GM18873 (cell line): Measurements from ENCODE around the gene ISOC2.
"Not testable (repeated sequence)": the region's sequence is repeated elsewhere in the genome, so short reads cannot be mapped to it uniquely, and the experiment has no call there.

ENCODE experiments used
- ATAC-seq: cut with Tn5 transposase; IDR thresholded peaks from one replicate; pipeline ENCODE4 v1.9.1; 2021; ENCODE audit warnings: mild to moderate bottlenecking, moderate library complexity, moderate number of reproducible peaks; ENCODE audit not compliant: unreplicated experiment, low FRiP score

The ISOC2 gene

DNA sequence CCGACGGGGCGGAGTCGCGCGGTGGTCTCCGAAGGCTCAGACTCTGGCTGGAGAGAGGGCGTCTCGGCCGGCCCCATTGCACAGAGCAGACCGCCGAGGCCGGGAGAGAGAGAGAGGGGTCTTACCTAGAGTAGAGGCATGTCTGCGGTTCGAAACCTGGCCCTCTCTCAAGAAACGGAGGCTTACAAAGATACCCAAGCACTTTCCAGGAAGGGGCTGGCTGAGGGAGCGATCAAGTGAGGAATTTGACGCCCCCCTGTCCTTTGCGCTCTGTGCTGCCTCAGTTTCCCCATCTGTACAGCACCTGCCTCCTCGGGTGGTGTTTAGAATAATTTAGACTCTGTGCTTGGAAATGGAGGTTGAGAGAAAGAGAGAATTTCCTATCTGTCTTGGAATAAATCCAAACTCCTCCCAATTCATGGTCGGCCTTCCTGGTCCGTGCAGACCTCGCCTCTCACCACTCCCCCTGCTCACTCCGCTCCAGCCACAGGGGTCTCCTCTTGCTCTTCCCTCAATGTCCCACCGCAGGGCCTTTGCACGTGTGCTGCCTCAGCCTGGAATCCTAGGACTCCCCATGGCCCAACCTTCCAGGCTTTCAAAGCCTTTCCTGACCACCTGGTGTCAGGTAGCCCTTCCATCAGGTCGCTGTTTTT is 658 bp upstream of the ISOC2 start:
- no peak for ATAC-seq

DNA sequence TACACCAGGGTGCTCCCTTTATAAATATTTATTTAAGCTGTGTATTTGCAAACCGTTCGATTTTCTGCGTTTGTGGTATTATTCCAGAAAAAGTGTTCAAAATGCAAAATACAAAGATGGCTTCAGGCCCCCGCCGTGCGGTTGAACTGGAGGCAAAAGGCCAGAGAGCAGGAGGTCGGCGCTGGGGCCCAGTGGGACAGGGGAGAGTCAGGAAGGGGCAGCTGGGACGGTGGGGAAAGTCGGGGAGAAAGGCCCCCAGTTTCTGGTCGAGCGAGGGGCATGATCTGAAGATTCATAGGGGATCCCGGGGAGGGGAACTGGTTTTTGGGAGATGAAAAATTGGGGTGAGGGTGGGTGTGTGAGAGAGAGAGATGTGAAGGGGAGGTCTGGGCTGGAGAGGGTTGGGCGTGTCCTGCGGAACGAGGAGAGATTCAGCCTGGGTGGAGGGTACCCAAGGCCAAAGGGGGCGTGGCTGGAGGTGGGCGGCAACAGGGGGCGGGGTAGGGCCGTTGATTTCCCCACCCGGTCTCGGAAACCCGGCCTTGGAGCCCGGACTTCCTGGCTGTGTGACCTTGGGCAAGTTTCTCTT is 678 bp downstream of the ISOC2 start:
- ATAC-seq = no peak

DNA sequence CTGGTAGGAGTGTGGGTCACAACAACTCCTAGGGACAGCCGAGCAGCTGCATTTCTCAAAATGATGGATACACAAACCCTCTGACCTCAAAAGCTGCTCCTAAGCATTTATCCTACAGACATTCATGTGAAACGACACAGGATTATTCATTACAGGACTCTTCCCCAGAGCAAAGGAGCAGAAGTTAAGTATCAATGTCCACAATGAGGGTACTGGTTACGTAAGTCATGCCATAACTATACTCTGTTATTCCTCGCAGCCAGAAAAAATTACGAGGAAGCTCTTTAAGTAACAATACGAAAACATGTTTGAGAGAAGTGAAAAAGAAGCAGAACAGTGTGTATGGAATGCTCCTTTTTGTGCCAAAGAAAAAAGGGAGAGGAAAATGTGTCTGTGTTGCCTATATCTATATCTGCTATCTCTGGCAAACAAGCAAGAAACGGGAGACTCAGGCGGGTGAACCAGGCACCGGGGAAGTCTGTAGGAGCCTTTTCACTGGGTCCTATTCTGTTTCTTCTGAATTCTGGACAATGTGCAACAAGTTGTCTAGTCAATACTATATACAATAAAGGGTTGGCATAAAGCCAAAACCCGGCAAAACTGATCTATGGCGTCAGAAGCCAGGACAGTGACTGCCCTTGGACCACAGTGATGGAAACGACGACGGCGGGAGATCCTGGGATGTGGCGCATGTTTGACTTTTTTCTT is 1.3 kb downstream of the ISOC2 start:
- no peak for ATAC-seq

DNA sequence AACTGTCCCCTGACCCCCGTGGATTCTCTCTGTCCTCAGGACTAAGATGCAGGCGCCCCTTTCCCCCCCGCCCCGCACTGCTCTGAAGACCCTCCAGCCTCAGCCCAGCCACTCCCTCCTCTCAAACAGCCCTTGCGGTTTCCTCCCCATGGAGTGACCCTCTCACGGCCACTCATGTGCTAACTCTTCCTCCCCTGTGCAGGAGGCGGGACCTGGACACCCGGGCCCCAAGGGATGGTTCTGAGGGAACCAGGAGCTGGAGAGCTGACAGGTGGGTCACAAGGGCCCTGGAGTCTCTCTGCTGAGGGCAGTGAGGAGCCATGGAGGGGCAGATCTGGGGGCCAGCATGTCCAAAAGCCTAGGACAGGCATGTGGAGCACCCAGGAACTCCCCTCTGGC is 1.9 kb downstream of the ISOC2 start:
- no peak for ATAC-seq

DNA sequence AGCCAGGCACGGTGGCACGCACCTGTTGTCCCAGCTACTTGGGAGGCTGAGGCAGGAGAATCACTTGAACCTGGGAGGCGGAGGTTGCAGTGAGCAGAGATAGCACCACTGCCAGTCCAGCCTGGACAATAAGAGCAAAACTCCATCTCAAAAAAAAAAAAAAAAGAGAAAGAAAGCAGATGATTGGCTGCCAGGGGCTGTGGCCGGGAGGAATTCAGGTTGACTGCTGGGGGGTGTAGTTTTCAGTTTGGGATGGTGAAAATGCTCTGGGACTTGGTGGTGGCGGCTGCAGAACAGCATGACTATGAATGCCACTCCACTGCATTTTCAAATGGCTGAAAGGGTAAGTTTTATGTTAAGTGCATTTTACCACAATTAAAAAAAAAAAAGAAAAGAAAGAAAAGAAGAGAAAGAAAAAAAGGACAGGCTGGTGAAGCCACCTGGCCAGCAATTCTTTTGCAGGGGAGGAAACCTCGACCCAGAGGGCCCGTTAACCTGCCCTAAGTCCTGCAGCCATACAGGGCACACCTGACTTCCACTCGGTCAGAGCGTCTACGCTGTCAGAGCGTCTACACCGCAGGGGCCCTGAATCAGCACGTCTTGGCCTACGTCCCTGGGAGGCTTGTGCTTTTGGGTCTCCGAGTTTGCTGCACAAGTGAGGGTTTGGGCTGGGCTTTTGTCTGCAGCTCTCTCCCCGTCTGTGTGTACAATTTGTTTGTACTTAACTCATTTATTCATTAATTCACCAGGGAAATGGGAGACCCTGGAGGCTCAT is 3.6 kb downstream of the ISOC2 start:
- ATAC-seq = no peak

DNA sequence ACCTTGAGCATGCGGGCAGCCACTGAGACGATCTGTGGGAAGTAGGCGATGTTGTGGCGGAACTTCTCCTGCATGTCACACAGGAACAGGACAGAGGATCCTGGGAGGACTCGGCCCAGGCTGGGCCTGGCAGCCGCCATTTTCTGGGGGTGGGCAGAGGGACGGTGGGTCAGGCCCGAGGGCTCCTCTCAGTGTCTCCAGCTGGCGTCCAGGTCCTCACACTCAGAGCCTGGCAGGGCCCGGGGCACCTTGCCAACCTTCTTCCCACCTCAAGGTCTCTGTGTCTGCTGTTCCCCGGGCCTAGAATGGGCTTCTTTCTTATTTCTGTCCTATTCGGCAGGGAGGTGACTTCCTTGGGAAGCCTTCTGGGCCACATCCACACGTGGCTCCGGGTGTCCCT is 5.1 kb downstream of the ISOC2 start:
- ATAC-seq = no peak

DNA sequence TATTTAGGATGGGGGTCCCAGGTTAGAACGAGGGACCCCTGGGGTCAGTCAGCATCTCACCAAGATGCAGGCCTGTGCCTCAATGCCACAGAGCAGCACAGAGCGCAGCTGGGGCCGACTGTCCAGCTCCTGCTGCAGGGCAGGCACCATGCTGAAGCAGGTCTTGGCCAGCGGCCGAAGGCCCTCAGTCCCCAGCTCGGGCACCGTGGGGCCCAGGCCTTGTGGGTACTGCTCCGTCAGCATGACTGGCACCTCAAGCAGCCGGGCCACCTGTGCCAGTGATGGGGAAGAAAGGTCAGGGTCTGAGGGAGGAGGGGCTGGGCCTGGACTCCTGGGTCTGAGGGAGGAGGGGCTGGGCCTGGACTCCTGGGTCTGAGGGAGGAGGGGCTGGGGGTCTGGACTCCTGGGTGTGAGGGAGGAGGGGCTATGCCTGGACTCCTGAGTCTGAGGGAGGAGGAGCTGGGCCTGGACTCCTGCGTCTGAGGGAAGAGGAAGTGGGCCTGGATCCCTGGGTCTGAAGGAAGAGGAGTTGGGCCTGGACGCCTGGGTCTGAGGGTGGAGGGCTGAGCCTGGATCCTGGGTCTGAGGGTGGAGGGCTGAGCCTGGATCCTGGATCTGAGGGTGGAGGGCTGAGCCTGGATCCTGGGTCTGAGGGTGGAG is 5.7 kb downstream of the ISOC2 start:
- no peak for ATAC-seq

DNA sequence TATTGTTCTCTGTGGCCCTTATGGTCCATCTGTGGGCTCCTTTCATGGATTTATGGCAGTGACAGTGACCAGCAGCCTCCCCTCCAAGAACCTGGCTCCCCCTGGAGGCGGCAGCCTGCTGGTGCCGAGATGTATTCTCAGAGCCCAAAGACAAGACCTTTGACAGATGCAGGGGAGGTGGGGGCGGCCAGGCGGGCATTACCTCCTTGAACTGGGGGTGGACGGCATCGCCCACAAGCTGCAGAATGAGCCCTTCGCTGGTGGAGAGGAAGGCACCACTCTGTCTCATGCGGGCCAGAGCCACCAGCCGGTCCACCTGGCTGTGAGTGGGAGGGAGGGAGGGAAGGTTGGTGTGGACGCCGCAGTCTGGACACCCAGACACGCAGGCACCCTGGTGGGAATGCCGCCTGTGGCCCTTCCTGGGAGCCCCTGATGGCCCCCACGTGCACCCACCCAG is 6.6 kb downstream of the ISOC2 start:
- no peak for ATAC-seq

DNA sequence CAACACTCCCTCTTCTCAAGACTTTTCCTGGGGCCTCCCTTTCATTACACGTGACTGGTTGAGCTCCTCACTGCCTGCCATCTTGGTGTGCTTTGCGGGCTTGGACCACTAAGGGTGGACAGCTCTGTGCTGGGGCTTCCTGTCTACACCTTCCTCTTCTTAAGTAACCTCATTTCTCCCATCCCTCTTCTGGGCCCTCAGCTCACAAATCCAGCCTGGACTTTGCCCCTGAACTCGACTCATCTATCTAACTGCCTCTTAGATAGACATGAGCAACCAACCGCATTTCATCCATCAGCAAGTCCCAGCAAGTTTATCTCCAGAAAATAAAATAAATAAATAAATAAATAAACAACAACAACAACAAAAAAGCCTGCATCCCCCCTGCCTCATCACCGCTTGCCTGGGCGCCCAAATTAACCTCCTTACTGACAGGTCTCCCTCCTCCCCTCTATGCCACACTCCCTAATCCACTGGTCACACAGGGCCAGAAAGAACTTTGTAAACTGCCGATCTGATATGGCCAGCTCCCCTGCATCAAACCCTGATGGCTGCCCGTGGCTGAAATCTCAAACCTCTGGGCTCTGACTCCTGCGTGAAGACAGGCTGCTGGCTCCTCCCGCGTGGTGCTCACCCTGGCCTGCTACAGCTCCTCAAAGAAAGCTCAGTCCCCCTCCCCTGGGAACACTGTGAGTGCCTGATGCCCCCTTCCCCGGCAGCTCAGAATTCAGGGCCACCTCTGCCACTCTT is 7.8 kb downstream of the ISOC2 start:
- ATAC-seq = no peak

DNA sequence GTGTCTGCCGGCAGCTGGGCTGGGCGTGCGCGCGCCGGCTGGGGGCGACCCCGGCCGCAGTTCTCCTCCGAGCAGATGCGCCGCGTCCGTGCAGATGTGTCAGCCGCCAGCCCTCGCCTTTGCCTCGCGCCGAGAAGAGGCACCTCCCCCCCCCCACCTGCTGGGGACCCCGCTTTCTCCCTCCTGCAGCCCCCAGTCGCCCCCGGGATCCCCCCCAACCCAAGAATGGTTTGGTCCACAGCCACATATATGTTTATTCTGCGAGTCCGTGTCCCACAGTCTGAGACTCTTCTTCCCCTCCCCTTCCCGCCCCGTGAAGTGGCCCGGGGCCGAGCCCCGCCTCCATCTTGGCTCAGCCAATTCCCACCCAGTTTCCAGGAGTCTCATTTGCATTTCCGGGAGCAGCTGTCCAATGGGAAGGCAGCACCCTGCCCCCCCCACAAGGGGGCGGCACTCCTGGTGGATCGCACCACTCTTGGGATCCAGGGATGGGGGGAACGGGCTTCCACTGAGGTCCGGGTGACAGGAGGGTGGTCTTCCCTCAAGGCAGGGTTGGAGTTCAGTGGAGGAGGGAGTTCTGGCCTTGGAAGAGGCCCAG is 8.6 kb downstream of the ISOC2 start:
- no peak for ATAC-seq

DNA sequence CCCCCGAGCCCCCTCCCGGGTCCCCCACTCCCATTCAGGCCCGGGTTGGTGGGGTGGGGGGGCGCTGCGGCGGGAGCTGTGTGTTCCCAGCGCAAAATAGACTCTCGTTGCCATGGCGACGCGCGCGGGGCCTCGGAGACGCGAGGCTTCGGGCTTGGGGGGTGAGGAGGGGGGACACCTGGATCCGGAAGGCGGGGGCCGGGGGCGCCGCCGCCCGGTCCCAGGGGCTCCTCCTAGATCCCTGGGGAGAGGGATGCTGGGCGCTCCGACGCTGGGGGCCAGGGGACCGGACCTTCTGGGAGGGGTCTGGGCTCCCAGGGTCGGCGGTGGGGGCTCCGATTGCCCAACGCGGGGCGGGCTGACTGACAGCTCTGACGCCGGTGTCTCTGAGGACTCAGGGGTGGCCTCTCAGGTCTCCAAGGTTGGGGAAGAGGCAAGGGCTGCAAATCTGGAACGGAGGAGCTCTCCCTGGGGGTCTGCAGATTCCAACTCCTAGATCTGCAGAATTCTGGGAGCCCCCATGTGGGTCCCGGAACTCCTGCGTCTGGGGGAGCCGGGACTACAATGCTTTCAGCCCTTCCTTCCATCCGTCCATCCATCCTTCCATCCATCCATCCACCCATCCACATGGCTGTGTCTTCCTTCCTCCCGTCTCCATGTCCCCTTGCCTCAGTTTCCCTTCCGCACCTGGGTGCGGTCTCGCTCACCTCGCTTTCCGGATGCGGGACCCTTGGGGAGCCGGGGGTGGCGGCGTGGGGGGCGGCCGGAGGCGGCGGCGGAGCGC is 9.3 kb downstream of the ISOC2 start:
- ATAC-seq = no peak

DNA sequence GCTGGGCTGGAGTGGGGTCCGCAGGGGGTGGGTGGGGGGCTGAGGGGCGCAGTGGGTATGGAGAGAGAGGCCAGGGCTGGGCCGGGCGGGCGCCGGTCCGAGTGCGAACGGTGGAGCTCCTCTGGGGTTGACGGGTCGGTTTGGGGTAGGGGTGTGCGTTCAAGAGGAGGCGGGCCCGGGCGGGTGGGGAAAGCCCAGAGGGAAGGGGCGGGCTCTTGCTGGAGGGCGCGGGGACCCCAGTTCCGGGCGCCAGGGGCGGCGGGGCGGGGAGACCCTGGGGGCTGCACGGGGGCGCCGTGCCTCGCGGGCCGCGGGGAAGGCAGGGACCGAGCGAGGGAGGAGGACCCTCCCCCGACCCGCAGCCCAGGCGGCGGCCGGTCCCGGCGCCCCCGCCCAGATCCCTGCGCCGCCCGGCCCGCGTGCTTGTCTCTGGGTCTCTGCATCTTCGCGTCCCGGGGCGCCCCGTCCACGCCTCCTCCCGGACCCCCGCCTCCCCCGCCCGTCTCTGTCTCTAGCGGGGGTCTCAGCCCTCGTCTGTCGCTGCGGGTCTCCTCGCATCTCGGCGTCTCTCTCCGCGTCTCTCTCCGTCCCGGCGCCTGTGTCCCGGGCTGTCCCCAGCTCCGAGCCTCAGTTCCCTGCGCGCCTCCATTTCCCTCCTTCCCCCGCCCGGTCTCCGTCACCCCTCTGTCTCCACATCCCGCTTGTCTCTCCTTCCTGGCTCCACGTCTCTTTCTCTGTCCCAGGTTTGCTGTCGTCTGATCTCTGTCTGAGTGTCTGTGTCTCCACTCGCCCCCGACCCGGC is 10.1 kb downstream of the ISOC2 start:
- ATAC-seq = no peak

DNA sequence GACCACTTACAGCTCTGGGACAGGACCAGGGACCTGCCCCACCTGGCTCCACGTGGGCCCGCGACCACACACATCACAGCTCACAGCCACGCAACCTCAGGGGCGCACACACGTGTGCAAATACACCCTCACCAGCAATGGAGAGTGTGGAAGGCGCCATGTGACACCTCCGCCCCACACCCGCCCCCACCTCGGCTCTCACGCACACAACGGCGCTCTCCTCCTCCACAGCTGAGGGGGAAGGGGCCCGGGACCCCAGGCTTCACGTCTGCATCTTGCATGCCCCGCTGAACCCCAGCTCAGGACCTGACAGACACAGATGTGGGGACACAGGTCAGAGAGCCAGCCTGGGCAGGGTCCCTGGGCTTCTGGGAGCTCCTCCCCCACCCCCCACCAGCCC is 12.0 kb downstream of the ISOC2 start:
- no peak for ATAC-seq

DNA sequence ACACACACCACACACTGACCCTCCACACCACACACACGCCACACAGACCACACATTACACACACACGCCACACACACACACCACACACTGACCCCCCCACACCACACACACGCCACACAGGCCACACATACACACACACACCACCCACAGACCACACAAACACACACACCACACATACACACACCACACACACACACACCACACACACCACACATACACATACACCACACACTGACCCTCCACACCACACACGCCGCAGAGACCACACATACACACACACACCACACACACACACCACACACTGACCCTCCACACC is 13.3 kb downstream of the ISOC2 start:
- ATAC-seq = not testable (repeated sequence)

DNA sequence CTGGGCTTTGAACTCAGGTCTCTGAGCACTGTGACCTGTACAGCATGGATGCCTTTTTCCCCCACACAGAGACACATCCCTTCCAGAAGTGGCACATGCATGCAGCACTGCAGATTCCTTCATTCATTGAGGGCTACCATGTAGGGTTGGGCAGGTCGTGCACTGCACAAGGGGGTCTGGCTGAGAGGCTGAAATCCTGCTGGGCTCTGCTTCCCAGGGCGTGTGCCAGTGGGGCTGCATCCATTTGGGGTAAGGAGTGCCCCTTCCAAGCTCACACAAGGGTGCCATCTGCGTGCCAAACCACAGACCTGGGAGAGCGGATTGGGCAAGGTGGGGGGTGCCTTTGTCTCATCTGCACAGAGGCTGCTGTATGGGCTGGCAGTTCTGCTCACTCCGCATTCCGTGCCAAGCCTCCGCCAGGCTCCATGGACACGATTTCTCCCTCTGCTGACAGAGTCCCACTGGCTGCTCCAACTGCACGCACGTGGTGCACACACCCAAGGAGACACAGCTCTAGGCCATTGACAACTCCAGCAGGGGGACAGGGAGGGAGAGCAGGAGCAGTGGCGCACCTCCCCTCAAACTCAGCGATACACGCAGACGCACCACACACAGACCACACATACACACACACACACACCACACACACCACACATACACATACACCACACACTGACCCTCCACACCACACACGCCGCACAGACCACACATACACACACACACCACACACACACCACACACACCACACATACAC is 13.8 kb downstream of the ISOC2 start:
- no peak for ATAC-seq

DNA sequence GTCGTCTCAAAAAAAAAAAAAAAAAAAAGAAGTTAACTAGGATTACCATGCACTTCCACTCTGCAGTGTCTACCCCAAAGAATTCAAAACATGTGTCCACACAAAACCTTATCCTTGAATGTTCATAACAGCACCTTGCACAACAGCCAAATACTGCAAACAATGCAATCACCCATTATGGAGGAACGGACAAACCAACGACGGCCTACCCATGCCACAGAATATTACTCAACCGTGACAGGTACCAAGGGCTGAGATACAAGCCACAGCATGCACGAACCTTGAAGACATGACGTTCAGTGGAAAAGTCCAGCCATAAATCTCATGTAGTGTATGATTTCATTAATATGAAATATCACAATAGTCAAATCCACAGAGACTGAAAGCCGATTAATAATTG is 15.4 kb downstream of the ISOC2 start:
- ATAC-seq = no peak

DNA sequence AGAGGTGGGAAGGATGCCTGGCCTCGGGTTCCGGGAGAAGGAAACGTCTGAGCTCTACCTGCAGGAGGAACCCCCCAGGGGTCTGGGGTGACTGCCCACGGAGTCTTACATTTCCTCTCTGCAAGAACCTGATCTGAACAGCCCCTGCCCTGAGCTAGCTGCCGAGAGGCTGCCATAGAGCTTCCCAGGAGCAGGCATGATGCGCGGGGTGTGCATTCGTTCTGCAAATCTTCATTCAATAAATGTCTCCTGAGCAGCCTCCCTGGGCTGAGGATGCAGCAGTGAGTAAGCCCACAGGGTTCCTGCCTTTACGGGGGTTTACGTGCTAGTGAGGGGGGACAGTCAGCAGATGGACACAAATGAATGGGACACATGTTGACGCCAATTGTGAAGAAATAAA is 16.8 kb downstream of the ISOC2 start:
- ATAC-seq = no peak
